Brain microvascular endothelial cell (primary cell): ENCODE data around the gene ADAMTSL3.

Experiments
- DNase-seq: peaks from one replicate; pipeline ENCODE4 v3.0.0-alpha.2; 2020
- H3K27ac ChIP-seq: fragments of 250-450 bp; sonication (Bioruptor Pico); 2 replicates; pipeline ENCODE4 v1.5.1; 2020; ENCODE audit warnings: mild to moderate bottlenecking, moderate library complexity
- H3K27me3 ChIP-seq: fragments of 250-450 bp; sonication (Bioruptor Pico); replicated peaks from 2 replicates; pipeline ENCODE4 v1.5.1; 2020; ENCODE audit warnings: mild to moderate bottlenecking
- H3K36me3 ChIP-seq: fragments of 250-450 bp; sonication (Bioruptor Pico); replicated peaks from 2 replicates; pipeline ENCODE4 v1.5.1; 2020; ENCODE audit warnings: mild to moderate bottlenecking
- H3K4me3 ChIP-seq: 2 replicates; pipeline ENCODE4 v1.5.1; 2011; ENCODE audit warnings: low read depth, mild to moderate bottlenecking, control low read depth, low read length, moderate library complexity
- CTCF ChIP-seq: IDR thresholded peaks from 2 replicates; pipeline ENCODE4 v1.5.1; 2011; ENCODE audit warnings: low read depth, mild to moderate bottlenecking, moderate library complexity, low read length, control low read depth, inconsistent platforms; ENCODE audit errors: missing control alignments
- in situ Hi-C: cut with HindIII; loops from 2 replicates; pipeline ENCODE4 v1.10.0; 2017; ENCODE audit warnings: low sequenced_read_pairs, low pct_ligation_motif_present

Gene ADAMTSL3

GRCh38 chr15:83769411-83769999 is 115.6 kb downstream of the ADAMTSL3 start:
- in situ Hi-C loops: no loop called here
- no peak for TF ChIP-seq CTCF
- Histone ChIP-seq H3K27ac (no peak overlapping the region), H3K27me3 (no peaks in the 10 kb centered on the region), H3K4me3 (no peak overlapping the region), H3K36me3 (no peaks in the 10 kb centered on the region)
- no peak for DNase-seq

- Histone ChIP-seq H3K36me3 (no peaks in the 10 kb centered on the region), H3K27me3 (no peaks in the 10 kb centered on the region), H3K4me3 (no peak overlapping the region), H3K27ac (no peak overlapping the region)
- DNase-seq: no peak
- TF ChIP-seq CTCF: no peak
- in situ Hi-C loops: no loop called here
Measured at GRCh38 chr15:83775738-83776137, 121.8 kb downstream of the ADAMTSL3 start.

GRCh38 chr15:83776986-83777385 is 123.1 kb downstream of the ADAMTSL3 start:
- no peaks in the 10 kb centered on the region for H3K36me3 ChIP-seq
- no peak overlapping the region for H3K27ac ChIP-seq
- TF ChIP-seq CTCF: no peak
- no peak for DNase-seq
- H3K4me3 ChIP-seq: no peak overlapping the region
- no peaks in the 10 kb centered on the region for H3K27me3 ChIP-seq
- in situ Hi-C loops: no loop called here

GRCh38 chr15:83783227-83783626 is 129.3 kb downstream of the ADAMTSL3 start:
- no peak overlapping the region for H3K27ac ChIP-seq
- H3K27me3 ChIP-seq: no peaks in the 10 kb centered on the region
- DNase-seq: no peak
- TF ChIP-seq CTCF: no peak
- in situ Hi-C loops: no loop called here
- H3K4me3 ChIP-seq: no peak overlapping the region
- H3K36me3 ChIP-seq: no peaks in the 10 kb centered on the region

- no peak for DNase-seq
- H3K27me3 ChIP-seq: no peaks in the 10 kb centered on the region
Measured at GRCh38 chr15:83784975-83785374, 131.1 kb downstream of the ADAMTSL3 start.

More at GRCh38 chr15:83784975-83785374, 131.1 kb downstream of the ADAMTSL3 start:
- in situ Hi-C loops: no loop called here
- no peak overlapping the region for H3K4me3 ChIP-seq
- no peak for TF ChIP-seq CTCF
- H3K36me3 ChIP-seq: no peaks in the 10 kb centered on the region
- H3K27ac ChIP-seq: no peak overlapping the region
